CD14-positive monocyte (primary cell): ENCODE data around the gene NECTIN1. TPM values are rescaled to one million over a fixed set of nuclear protein-coding genes. Genes with fewer than 3 reads are reported as not detected.

ENCODE experiments used
- DNase-seq, 3 donors: peaks; one replicate each; pipeline ENCODE4 v3.0.0-alpha.2; 2011 to 2022
- H2AFZ ChIP-seq: 2 replicates; pipeline ENCODE4 v1.6.0; 2012; ENCODE audit warnings: mild to moderate bottlenecking, low read depth, low read length, inconsistent platforms; ENCODE audit not compliant: insufficient read depth, poor library complexity, severe bottlenecking
- H3K27ac ChIP-seq, 2 donors: 1 replicate in 1 of 2; 2 replicates in 1 of 2; pipeline ENCODE4 v1.5.1; 2012 to 2013; ENCODE audit warnings: low read length in 2 of 2, control low read depth in 1 of 2, inconsistent platforms in 1 of 2, low read depth in 1 of 2, mild to moderate bottlenecking in 1 of 2
- H3K27me3 ChIP-seq, 2 donors: one replicate each; pipeline versions ENCODE4 v1.6.0 to v1.6.1; 2011 to 2013; ENCODE audit warnings: low read length in 2 of 2; ENCODE audit not compliant: control insufficient read depth in 2 of 2, insufficient read depth in 2 of 2
- H3K36me3 ChIP-seq, 2 donors: replicated peaks in 1 of 2; 1 replicate in 1 of 2; 2 replicates in 1 of 2; pipeline versions ENCODE4 v1.5.1 to v1.6.1; 2012 to 2013; ENCODE audit warnings: low read length in 2 of 2, control low read depth in 1 of 2, inconsistent platforms in 1 of 2, mild to moderate bottlenecking in 1 of 2; ENCODE audit not compliant: insufficient read depth in 2 of 2, control insufficient read depth in 1 of 2
- H3K4me1 ChIP-seq, 2 donors: 1 replicate in 1 of 2; 2 replicates in 1 of 2; pipeline versions ENCODE4 v1.5.1 to v1.6.1; 2012 to 2013; ENCODE audit warnings: low read length in 2 of 2, control low read depth in 1 of 2, inconsistent platforms in 1 of 2, mild to moderate bottlenecking in 1 of 2, moderate library complexity in 1 of 2; ENCODE audit not compliant: insufficient read depth in 2 of 2, control insufficient read depth in 1 of 2
- H3K4me2 ChIP-seq: replicated peaks from 2 replicates; pipeline ENCODE3; 2012; ENCODE audit warnings: low read length, moderate library complexity, mild to moderate bottlenecking; ENCODE audit not compliant: poor library complexity, severe bottlenecking; ENCODE audit errors: extremely low read depth
- H3K4me3 ChIP-seq, 3 experiments: fragments of 200-600 bp in 1 of 3; sonication (generic) in 1 of 3; replicated peaks in 1 of 3; 1 replicate in 2 of 3; 2 replicates in 1 of 3; pipeline ENCODE4 v1.5.1; 2011 to 2013; ENCODE audit warnings: low read length in 3 of 3, mild to moderate bottlenecking in 3 of 3, control low read depth in 2 of 3, low read depth in 2 of 3, inconsistent platforms in 1 of 3, moderate library complexity in 1 of 3
- H3K79me2 ChIP-seq: 2 replicates; pipeline ENCODE4 v1.6.0; 2012; ENCODE audit warnings: mild to moderate bottlenecking, control low read depth, inconsistent platforms, low read length, moderate library complexity; ENCODE audit not compliant: insufficient read depth
- H3K9ac ChIP-seq: 2 replicates; pipeline ENCODE4 v1.6.0; 2017; ENCODE audit warnings: low read length, mild to moderate bottlenecking; ENCODE audit not compliant: insufficient read depth, poor library complexity, severe bottlenecking
- H3K9me3 ChIP-seq, 2 donors: replicated peaks in 1 of 2; 1 replicate in 1 of 2; 2 replicates in 1 of 2; pipeline versions ENCODE4 v1.5.1 to v1.6.1; 2012 to 2013; ENCODE audit warnings: low read length in 2 of 2, control low read depth in 1 of 2; ENCODE audit not compliant: control insufficient read depth in 1 of 2, insufficient read depth in 1 of 2
- H4K20me1 ChIP-seq: 2 replicates; pipeline ENCODE4 v1.6.0; 2012; ENCODE audit warnings: mild to moderate bottlenecking, low read length, control low read depth, moderate library complexity; ENCODE audit not compliant: insufficient read depth
- H3K27ac Mint-ChIP-seq, 7 donors: one replicate each; pipeline ENCODE4 v1.8.0; 2020; ENCODE audit warnings: mild to moderate bottlenecking in 7 of 7, mixed read lengths in 7 of 7, moderate library complexity in 6 of 7, inconsistent platforms in 2 of 7
- H3K27me3 Mint-ChIP-seq, 3 donors: one replicate each; pipeline ENCODE4 v1.8.0; 2021 to 2022; ENCODE audit warnings: low read depth in 3 of 3, mild to moderate bottlenecking in 3 of 3, mixed read lengths in 3 of 3, moderate library complexity in 3 of 3, inconsistent platforms in 1 of 3
- H3K36me3 Mint-ChIP-seq, 2 donors: one replicate each; pipeline ENCODE4 v1.8.0; 2020; ENCODE audit warnings: mixed read lengths in 2 of 2, inconsistent platforms in 1 of 2, mild to moderate bottlenecking in 1 of 2
- H3K4me1 Mint-ChIP-seq: one replicate; pipeline ENCODE4 v1.8.0; 2020; ENCODE audit warnings: mild to moderate bottlenecking, mixed read lengths
- H3K4me3 Mint-ChIP-seq, 2 donors: one replicate each; pipeline ENCODE4 v1.8.0; 2020; ENCODE audit warnings: mild to moderate bottlenecking in 2 of 2, mixed read lengths in 2 of 2, moderate library complexity in 1 of 2
- H3K9me3 Mint-ChIP-seq, 7 donors: one replicate each; pipeline ENCODE4 v1.8.0; 2020 to 2022; ENCODE audit warnings: mixed read lengths in 7 of 7, mild to moderate bottlenecking in 6 of 7, moderate library complexity in 6 of 7, inconsistent platforms in 2 of 7
- WGBS: methylation state at CpG from one replicate; pipeline ENCODE4 v1.1.5; 2013; ENCODE audit warnings: missing lambda C conversion rate; ENCODE audit not compliant: insufficient coverage; 5-methylcytosine and 5-hydroxymethylcytosine counted together
- intact Hi-C, 2 donors: fragments of 100-400 bp; cut with micrococcal nuclease; formaldehyde crosslinking; loops; one replicate each; pipeline versions ENCODE4 v1.15.0 to v1.15.1; 2023
- polyA plus RNA-seq, 3 donors: library from polyadenylated mRNA; depleted of rRNA in 1 of 3; unstranded in 2 of 3; stranded (reverse) in 1 of 3; fragments of 300-500 nt in 2 of 3; fragments of >200 nt in 1 of 3; fragmentation: Illumina TruSeq in 2 of 3; gene quantifications; 1 replicate in 2 of 3; 2 replicates in 1 of 3; pipeline ENCODE4 v1.2.3, GENCODE V29; 2012 to 2021
- TF ChIP-seq, protein P1 (sequence below): fragments of 200-600 bp; IDR thresholded peaks from one replicate; pipeline ENCODE4 v1.8.0; 2022; ENCODE audit warnings: antibody characterized with exemption, mild to moderate bottlenecking

NECTIN1 gene
- polyA plus RNA-seq, 3 donors, result 0.53 to 8.3 (median 0.85) TPM

DNA sequence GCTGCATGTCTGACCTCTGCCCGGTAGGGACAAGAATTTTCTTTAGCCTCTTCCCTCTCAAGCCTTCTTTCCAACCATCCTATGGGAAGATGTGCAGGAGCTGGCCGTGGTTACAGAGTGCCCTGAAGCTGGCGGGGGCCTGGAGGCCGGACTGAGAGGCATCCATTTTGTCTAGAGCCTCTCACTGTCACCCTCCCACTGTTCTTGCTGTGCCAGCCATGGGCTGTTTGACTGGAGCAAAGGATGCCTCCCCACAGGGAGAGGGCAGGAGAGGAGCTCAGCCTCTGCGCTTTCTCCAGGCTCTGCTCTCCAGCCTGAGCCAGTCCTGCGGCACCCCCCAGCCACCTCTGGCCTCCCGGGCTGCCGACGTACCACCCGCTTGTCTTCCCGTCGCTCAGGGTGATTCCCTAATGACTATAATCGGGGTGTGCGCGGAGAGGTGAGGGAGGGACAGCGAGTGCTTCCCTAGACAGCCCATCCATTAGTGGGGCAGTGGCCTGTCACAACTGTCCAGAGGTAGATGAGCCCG is 123.8 kb downstream of the NECTIN1 start:
- H3K27me3 Mint-ChIP-seq, result peaks cover 8 to 9% (median 8%) of the 10 kb centered on the region in 3 donors

DNA sequence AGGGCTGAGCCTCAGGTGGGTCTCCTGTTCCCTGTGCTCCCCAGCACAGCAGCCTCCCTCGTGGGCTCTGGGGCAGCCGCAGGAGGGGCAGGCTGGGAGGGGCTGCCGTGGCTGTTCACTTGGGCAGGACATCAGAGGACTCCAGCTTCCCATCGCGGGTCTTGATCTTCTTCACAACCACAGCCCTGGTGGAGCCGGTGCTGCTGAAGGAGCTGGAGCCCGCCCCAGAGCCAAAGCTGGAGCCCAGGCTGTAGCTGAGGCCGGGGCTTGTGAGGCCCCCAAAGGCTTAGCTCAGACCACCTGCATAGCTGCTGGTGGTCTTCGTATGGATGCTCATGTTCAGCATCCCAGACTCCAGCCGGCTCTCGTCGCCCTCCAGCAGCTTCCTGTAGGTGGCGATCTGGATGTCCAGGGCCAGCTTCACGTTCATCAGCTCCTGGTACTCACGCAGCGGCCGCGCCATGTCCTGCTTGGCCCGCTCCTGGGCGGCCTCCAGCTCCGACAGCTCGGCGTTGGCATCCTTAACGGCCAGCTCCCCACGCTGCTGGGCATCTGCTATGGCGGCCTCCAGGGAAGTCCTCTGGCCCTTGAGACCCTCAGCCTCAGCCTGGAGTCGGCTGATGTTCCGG is 126.1 kb downstream of the NECTIN1 start:
- TF ChIP-seq, protein P1, sequence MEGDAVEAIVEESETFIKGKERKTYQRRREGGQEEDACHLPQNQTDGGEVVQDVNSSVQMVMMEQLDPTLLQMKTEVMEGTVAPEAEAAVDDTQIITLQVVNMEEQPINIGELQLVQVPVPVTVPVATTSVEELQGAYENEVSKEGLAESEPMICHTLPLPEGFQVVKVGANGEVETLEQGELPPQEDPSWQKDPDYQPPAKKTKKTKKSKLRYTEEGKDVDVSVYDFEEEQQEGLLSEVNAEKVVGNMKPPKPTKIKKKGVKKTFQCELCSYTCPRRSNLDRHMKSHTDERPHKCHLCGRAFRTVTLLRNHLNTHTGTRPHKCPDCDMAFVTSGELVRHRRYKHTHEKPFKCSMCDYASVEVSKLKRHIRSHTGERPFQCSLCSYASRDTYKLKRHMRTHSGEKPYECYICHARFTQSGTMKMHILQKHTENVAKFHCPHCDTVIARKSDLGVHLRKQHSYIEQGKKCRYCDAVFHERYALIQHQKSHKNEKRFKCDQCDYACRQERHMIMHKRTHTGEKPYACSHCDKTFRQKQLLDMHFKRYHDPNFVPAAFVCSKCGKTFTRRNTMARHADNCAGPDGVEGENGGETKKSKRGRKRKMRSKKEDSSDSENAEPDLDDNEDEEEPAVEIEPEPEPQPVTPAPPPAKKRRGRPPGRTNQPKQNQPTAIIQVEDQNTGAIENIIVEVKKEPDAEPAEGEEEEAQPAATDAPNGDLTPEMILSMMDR, result no peak
- peaks cover 0 to 5% of the 10 kb centered on the region in 2 donors for H3K4me1 ChIP-seq
- intact Hi-C loops, result no loop called here

More for the DNA sequence above, 123.8 kb downstream of the NECTIN1 start:
- Mint-ChIP-seq H3K4me1 (no peaks in the 10 kb centered on the region), H3K9me3 (no peaks in the 10 kb centered on the region), H3K4me3 (no peak overlapping the region), H3K27ac (no peak overlapping the region), H3K36me3 (no peaks in the 10 kb centered on the region)
- Histone ChIP-seq H3K4me3 (no peak overlapping the region), H3K9me3 (no peaks in the 10 kb centered on the region), H3K27me3 (peaks cover 0 to 2% of the 10 kb centered on the region in 2 donors), H2AFZ (no peak overlapping the region), H4K20me1 (no peaks in the 10 kb centered on the region), H3K9ac (no peak overlapping the region), H3K4me2 (no peak overlapping the region), H3K27ac (no peak overlapping the region), H3K36me3 (no peaks in the 10 kb centered on the region), H3K79me2 (no peaks in the 10 kb centered on the region), H3K4me1 (no peaks in the 10 kb centered on the region)
- TF ChIP-seq, protein P1, result no peak
- 82% methylated on average over 5 of the region's 17 CpGs for WGBS
- DNase-seq, result no peak
- intact Hi-C loops, result no loop called here

More for the DNA sequence above, 126.1 kb downstream of the NECTIN1 start:
- Histone ChIP-seq H3K4me3 (no peak overlapping the region), H3K36me3 (no peaks in the 10 kb centered on the region), H2AFZ (no peak overlapping the region), H4K20me1 (no peaks in the 10 kb centered on the region), H3K9me3 (no peaks in the 10 kb centered on the region), H3K27ac (no peak overlapping the region), H3K9ac (no peak overlapping the region), H3K79me2 (no peaks in the 10 kb centered on the region), H3K27me3 (peaks cover 0 to 2% of the 10 kb centered on the region in 2 donors), H3K4me2 (no peak overlapping the region)
- H3K36me3 Mint-ChIP-seq, result no peaks in the 10 kb centered on the region
- H3K27ac Mint-ChIP-seq, result no peak overlapping the region
- peaks cover 3% of the 10 kb centered on the region for H3K4me1 Mint-ChIP-seq
- DNase-seq, result no peak
- H3K27me3 Mint-ChIP-seq, result peaks cover 4 to 9% (median 5%) of the 10 kb centered on the region in 3 donors
- WGBS, result 83% methylated on average over 23 of the region's 28 CpGs
- no peaks in the 10 kb centered on the region for H3K9me3 Mint-ChIP-seq
- peak overlapping the region in 1 of 2 donors; percentile 36 for H3K4me3 Mint-ChIP-seq
